Epithelial cell of proximal tubule (primary cell): Measurements from ENCODE around the gene BLTP3B. TPM values are rescaled to one million over a fixed set of nuclear protein-coding genes. Genes with fewer than 3 reads are reported as not detected.

ENCODE experiments used
- DNase-seq: peaks from one replicate; pipeline ENCODE4 v3.0.0-alpha.2; 2011; ENCODE audit warnings: low read depth
- H3K4me3 ChIP-seq: 2 replicates; pipeline ENCODE4 v1.5.1; 2011; ENCODE audit warnings: low read depth, mild to moderate bottlenecking, low read length
- total RNA-seq: library from RNA; depleted of rRNA; stranded (reverse); fragments of >200 nt; gene quantifications from 2 replicates; pipeline ENCODE4 v1.2.3, GENCODE V29; 2015
- TF ChIP-seq, protein P1 (sequence below): conservative IDR thresholded peaks from 2 replicates; pipeline ENCODE4 v1.5.1; 2012; ENCODE audit warnings: low read depth, mild to moderate bottlenecking, low read length

The BLTP3B gene
- total RNA-seq, 1 donor from 2014 or later = 10.0 TPM

DNA sequence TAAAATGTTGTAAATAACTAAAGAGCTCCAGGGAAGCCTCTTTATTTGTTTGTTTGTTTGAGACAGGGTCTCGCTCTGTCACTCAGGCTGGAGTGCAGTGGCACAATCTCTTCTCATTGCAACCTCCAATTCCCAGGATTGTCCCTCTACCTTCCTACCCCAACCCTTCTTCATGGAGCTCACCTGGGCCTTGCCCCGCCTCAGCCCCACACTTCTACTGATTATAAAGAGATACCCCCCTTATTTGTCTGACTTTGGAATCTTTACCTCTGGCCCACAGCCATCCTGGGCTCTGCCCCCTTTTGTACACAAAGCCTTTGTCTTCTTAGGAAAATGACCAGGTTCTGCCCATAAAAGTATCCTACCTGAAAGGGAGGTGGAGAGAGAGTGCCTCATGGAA lies 9.1 kb upstream of the BLTP3B start:
- H3K4me3 ChIP-seq = no peak overlapping the region
- TF ChIP-seq, protein P1, sequence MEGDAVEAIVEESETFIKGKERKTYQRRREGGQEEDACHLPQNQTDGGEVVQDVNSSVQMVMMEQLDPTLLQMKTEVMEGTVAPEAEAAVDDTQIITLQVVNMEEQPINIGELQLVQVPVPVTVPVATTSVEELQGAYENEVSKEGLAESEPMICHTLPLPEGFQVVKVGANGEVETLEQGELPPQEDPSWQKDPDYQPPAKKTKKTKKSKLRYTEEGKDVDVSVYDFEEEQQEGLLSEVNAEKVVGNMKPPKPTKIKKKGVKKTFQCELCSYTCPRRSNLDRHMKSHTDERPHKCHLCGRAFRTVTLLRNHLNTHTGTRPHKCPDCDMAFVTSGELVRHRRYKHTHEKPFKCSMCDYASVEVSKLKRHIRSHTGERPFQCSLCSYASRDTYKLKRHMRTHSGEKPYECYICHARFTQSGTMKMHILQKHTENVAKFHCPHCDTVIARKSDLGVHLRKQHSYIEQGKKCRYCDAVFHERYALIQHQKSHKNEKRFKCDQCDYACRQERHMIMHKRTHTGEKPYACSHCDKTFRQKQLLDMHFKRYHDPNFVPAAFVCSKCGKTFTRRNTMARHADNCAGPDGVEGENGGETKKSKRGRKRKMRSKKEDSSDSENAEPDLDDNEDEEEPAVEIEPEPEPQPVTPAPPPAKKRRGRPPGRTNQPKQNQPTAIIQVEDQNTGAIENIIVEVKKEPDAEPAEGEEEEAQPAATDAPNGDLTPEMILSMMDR = no peak
- DNase-seq = no peak

DNA sequence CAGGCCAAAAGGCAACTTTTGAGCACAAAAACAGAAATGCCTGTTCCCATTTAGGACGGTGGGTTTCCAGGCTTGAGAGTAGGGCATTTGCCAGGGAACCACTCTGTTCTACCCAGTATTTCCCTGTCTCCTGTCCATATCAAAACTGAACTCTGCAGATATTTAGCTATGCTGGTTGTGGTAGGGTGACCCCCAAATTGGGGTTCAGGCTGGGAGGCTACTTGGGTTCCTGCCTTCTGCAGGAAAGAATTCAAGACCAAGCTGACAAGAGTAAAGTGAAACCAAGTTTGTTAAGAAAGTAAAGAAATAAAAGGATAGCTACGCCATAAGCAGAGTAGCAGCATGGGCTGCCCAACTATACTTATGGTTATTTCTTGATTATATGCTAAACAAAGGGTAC lies 3.6 kb upstream of the BLTP3B start:
- TF ChIP-seq, protein P1 = no peak
- DNase-seq = no peak
- H3K4me3 ChIP-seq = no peak overlapping the region

DNA sequence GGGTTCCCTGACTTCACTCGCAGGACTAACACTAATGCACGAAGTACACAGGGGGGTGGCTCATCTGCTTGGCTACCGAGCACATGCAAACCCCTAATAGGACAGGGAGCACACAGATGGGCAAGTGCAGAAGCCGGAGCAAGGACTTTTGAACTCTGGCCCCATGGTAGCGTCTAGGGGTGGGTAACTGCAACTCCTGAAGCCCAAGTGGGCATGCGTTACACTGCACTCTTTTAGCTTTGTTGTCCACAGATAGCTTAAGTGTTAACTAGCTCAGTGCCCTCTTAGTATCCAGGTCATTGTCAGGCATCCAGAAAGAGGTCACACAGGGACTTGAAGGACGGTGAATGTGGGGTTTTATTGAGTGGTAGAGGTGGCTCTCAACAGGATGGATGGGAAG lies 3.0 kb upstream of the BLTP3B start:
- TF ChIP-seq, protein P1 = no peak
- no peak for DNase-seq

DNA sequence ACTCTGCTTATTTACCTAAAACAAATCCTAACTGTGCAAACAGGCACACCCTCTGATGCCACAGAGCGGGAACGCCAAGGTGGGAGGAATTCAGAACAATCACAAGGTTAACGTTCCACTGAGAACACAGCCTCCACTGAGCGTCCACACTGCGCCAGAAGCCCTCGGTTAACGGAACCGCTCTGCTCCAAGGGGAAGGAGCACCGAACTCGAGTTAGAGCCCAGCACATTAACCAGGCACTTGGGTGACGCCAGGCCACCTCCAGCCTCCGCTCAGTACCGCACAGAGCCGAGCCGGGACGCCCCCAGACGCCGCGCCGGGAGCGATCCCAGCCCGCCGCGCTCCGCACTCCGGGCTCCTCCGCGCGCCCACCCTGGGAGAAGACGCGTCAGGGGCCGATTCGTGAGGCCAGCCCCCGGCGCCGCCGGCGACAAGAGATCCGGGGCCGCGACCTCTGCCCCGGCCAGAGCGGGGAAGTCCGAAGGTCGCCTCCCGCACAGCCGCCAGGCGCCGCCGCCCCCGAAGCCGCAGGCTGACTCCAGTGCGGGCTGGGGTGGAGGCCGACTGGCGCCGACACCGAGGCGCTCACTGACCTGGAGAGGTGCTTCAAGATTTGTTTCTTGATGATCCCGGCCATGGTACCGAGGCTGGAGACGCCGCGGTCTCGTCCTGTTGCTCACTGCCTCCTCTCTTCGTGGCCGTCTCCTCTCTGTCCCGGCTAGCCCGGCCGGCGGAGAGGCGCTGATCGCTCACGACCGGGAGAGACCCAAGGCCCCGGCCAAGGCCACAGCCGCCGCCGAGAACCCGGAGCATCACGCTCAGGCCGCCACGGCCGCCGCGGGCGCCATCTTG lies 450 bp downstream of the BLTP3B start:
- TF ChIP-seq, protein P1 = no peak
- no peak for DNase-seq
- H3K4me3 ChIP-seq = peak overlapping the region; percentile 97

More for the DNA sequence above, 3.0 kb upstream of the BLTP3B start:
- H3K4me3 ChIP-seq = no peak overlapping the region

DNA sequence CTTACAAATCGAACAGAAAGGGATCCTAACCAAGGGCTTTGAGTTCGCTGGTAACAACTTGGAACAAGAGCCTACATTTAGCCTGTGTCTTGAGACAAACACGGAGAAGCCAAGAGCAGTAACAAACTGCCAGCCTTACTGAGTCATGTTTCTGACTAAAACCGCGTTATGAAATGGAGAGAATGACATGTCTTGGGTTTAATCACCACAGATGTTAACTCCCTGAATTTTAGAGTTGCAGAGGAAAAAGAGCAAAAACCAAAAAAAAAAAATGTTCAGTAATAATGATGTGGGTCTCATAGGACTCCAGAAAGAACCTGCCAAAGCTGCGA lies 1.0 kb downstream of the BLTP3B start:
- TF ChIP-seq, protein P1 = no peak
- DNase-seq = peak; percentile 68
- peak overlapping the region; percentile 97 for H3K4me3 ChIP-seq

DNA sequence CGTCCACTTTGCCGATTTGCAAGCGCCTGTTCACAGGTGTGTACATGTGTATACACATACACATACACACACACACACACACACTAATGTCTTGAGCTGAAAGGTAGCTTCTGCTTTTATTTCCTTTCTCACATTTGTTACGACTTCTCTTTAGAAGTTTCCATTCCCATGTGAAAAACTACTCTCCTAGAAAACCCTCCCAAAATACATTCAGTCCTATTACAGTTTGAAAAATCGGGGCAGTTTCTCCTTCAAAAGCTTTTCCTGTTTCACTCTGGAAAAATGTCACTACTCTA lies 3.9 kb downstream of the BLTP3B start:
- TF ChIP-seq, protein P1 = no peak
- no peak for DNase-seq

More for the DNA sequence above, 3.9 kb downstream of the BLTP3B start:
- no peak overlapping the region for H3K4me3 ChIP-seq
